ENCODE results near the gene LDAF1.
"Not testable (repeated sequence)": the region's sequence is repeated elsewhere in the genome, so short reads cannot be mapped to it uniquely, and the experiment has no call there.

GRCh38 chr16:21153124-21153729 is 5.2 kb upstream of the LDAF1 start:
- not testable (repeated sequence) for TF ChIP-seq BCL11A (IDR thresholded peaks at IDR 0.05; ENCODE audit: low read depth, low read length); BRCA1 (IDR thresholded peaks at IDR 0.05; ENCODE audit: low read depth, low read length); ESRRA (IDR thresholded peaks at IDR 0.05; ENCODE audit: low read length)
